OCI-LY7 (cell line): ENCODE results near the gene HS2ST1. TPM values are rescaled to one million over a fixed set of nuclear protein-coding genes. Genes with fewer than 3 reads are reported as not detected.

Experiments
- BruUV-seq: library from RNA; stranded (reverse); fragments of 400-500 nt; replicated peaks from 2 replicates; lab custom pipeline; 2021; lab: Mats Ljungman, UMichigan
- CTCF ChIA-PET: fragments of 300-600 bp; sonication (Branson Sonifier 250); formaldehyde crosslinking; loops from one replicate; lab custom pipeline; 2022; ENCODE audit warnings: antibody characterized with exemption; ENCODE audit not compliant: unreplicated experiment; lab: Charles Lee
- POLR2A ChIA-PET: fragments of 300-600 bp; sonication (Branson Sonifier 250); formaldehyde crosslinking; loops from one replicate; lab custom pipeline; 2022; ENCODE audit warnings: antibody characterized with exemption; lab: Charles Lee
- DNase-seq: peaks from one replicate; pipeline ENCODE4 v3.0.0-alpha.2; 2015; ENCODE audit warnings: low spot score
- H2AFZ ChIP-seq: fragments of 200-600 bp; sonication (generic), shearing (Covaris generic); 2 replicates; pipeline ENCODE4 v1.6.1; 2014; ENCODE audit warnings: mild to moderate bottlenecking, antibody characterized with exemption, low read length, moderate library complexity
- H3K27ac ChIP-seq: fragments of 200-600 bp; sonication (generic); 2 replicates; pipeline ENCODE4 v1.5.1; 2014; ENCODE audit warnings: mixed run types, low read depth, mild to moderate bottlenecking, moderate library complexity, low read length, inconsistent platforms; ENCODE audit not compliant: poor library complexity, severe bottlenecking
- H3K36me3 ChIP-seq: fragments of 200-600 bp; sonication (generic); 2 replicates; pipeline ENCODE4 v1.6.1; 2014; ENCODE audit warnings: mild to moderate bottlenecking, antibody characterized with exemption, low read length, moderate library complexity, mixed read lengths; ENCODE audit not compliant: insufficient read depth
- H3K4me1 ChIP-seq: fragments of 200-600 bp; sonication (generic); 2 replicates; pipeline ENCODE4 v1.5.1; 2014; ENCODE audit warnings: mild to moderate bottlenecking, low read length; ENCODE audit not compliant: insufficient read depth, poor library complexity, severe bottlenecking
- H3K4me2 ChIP-seq: fragments of 200-600 bp; sonication (generic); 2 replicates; pipeline ENCODE4 v1.6.1; 2014; ENCODE audit warnings: mild to moderate bottlenecking, low read length
- H3K4me3 ChIP-seq: fragments of 200-600 bp; sonication (generic); 2 replicates; pipeline ENCODE4 v1.5.1; 2014; ENCODE audit warnings: mild to moderate bottlenecking, low read depth, low read length; ENCODE audit not compliant: poor library complexity, severe bottlenecking
- H3K79me2 ChIP-seq: fragments of 200-600 bp; sonication (generic); 2 replicates; pipeline ENCODE4 v1.6.1; 2016; ENCODE audit warnings: low read depth, mild to moderate bottlenecking, low read length, moderate library complexity, mixed read lengths; ENCODE audit not compliant: insufficient read depth
- H3K9me2 ChIP-seq: fragments of 200-600 bp; sonication (generic); 2 replicates; pipeline ENCODE4 v1.6.1; 2016; ENCODE audit warnings: mild to moderate bottlenecking, low read length, mixed read lengths; ENCODE audit not compliant: insufficient read depth
- H3K9me3 ChIP-seq: fragments of 200-600 bp; sonication (generic); 2 replicates; pipeline ENCODE4 v1.6.1; 2014; ENCODE audit warnings: mild to moderate bottlenecking, mixed run types, low read length, mixed read lengths
- H4K20me1 ChIP-seq: fragments of 200-600 bp; sonication (generic); 2 replicates; pipeline ENCODE4 v1.6.1; 2014; ENCODE audit warnings: mild to moderate bottlenecking, antibody characterized with exemption, low read length, moderate library complexity, mixed read lengths; ENCODE audit not compliant: insufficient read depth
- EZH2phosphoT487 ChIP-seq: fragments of 200-600 bp; sonication (generic); IDR thresholded peaks from 2 replicates; pipeline ENCODE4 v1.6.1; 2018; ENCODE audit warnings: low read depth, borderline replicate concordance, mild to moderate bottlenecking, mixed run types, antibody characterized with exemption, low read length, moderate library complexity, mixed read lengths
- intact Hi-C: fragments of 100-400 bp; cut with micrococcal nuclease; formaldehyde crosslinking; loops from one replicate; pipeline ENCODE4 v1.10.0; 2022; ENCODE audit not compliant: unreplicated experiment
- total RNA-seq, 2 experiments: library from RNA; depleted of rRNA in 1 of 2; stranded (reverse); fragments of >200 nt in 1 of 2; shearing (Covaris generic) in 1 of 2; gene quantifications; 2 replicates each; pipeline ENCODE4 v1.2.3, GENCODE V29; 2014 to 2022
- TF ChIP-seq, protein P1 (sequence below): fragments of 200-600 bp; sonication (generic); conservative IDR thresholded peaks from 2 replicates; pipeline ENCODE4 v1.5.1; 2014; ENCODE audit warnings: mild to moderate bottlenecking, antibody characterized with exemption, low read length, moderate library complexity, mixed read lengths

Gene HS2ST1
- total RNA-seq, 2 experiments from 2014 or later: 20.9 to 63.7 TPM

DNA sequence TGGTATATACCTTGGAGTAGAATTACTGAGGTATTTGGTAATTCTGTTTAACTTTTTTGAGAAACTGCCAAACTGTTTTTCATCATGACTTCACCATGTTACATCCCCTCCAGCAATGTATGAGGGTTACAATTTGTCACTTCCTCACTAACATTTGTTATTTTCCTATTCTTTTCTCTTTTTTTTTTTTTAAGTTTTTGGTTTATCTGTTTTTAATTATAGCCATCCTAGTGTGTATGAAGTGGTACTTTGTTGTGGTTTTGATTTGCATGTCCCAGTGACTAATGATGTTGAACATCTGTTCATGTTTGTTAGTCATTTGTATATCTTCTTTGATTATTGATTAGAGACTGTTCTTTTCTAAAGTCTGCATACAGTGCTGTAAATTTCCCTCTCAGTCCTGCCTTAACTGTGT, 147.3 kb downstream of the HS2ST1 start:
- CTCF ChIA-PET: no interaction called here
- Histone ChIP-seq H4K20me1 (no peaks in the 10 kb centered on the region), H3K4me3 (peak overlapping the region; percentile 29), H2AFZ (no peak overlapping the region), H3K4me2 (peak overlapping the region; percentile 41), H3K27ac (peak overlapping the region; percentile 98), H3K36me3 (peaks cover 71% of the 10 kb centered on the region), H3K79me2 (peaks cover 89% of the 10 kb centered on the region), H3K9me3 (peaks cover 73% of the 10 kb centered on the region), H3K4me1 (peaks cover 88% of the 10 kb centered on the region), H3K9me2 (no peaks in the 10 kb centered on the region)
- no TSS peak for BruUV-seq
- POLR2A ChIA-PET: no interaction called here
- intact Hi-C loops: no loop called here
- peak; percentile 58 for DNase-seq
- TF ChIP-seq, protein P1, sequence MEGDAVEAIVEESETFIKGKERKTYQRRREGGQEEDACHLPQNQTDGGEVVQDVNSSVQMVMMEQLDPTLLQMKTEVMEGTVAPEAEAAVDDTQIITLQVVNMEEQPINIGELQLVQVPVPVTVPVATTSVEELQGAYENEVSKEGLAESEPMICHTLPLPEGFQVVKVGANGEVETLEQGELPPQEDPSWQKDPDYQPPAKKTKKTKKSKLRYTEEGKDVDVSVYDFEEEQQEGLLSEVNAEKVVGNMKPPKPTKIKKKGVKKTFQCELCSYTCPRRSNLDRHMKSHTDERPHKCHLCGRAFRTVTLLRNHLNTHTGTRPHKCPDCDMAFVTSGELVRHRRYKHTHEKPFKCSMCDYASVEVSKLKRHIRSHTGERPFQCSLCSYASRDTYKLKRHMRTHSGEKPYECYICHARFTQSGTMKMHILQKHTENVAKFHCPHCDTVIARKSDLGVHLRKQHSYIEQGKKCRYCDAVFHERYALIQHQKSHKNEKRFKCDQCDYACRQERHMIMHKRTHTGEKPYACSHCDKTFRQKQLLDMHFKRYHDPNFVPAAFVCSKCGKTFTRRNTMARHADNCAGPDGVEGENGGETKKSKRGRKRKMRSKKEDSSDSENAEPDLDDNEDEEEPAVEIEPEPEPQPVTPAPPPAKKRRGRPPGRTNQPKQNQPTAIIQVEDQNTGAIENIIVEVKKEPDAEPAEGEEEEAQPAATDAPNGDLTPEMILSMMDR: no peak
- no peak for TF ChIP-seq EZH2phosphoT487

DNA sequence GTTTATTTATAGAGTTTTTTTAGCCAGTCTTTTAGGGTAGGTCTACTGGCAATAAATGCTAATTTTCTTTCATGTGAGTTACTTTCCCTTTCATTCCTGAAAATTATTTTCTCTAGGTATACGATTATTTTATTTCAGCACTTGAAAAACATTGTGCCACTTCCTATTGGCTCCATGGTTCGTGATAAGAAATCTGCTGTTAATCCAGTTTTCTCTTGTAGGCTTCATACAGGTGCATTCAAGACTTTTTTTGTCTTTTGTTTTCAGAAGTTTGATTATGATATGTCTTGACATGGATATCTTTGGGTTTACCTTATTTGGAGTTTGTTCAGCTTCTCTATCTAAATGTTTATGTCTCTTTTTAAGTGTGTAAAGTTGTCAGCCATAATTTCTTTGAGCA, 148.3 kb downstream of the HS2ST1 start:
- Histone ChIP-seq H2AFZ (no peak overlapping the region), H3K9me2 (no peaks in the 10 kb centered on the region), H3K79me2 (peaks cover 89% of the 10 kb centered on the region), H3K4me1 (peaks cover 82% of the 10 kb centered on the region), H3K4me2 (no peak overlapping the region), H4K20me1 (no peaks in the 10 kb centered on the region), H3K4me3 (peak overlapping the region; percentile 29), H3K27ac (peak overlapping the region; percentile 98), H3K36me3 (peaks cover 75% of the 10 kb centered on the region), H3K9me3 (peaks cover 74% of the 10 kb centered on the region)
- CTCF ChIA-PET: no interaction called here
- TSS peak; percentile 55 for BruUV-seq
- no peak for DNase-seq
- no peak for TF ChIP-seq EZH2phosphoT487
- TF ChIP-seq, protein P1: no peak
- intact Hi-C loops: no loop called here
- POLR2A ChIA-PET: interaction anchor here (0.8 to 3.2 kb wide), 5 partner anchors 10 to 147 kb away, joined by 3 to 13 read pairs (median 5); no protein-coding TSS in a partner anchor

DNA sequence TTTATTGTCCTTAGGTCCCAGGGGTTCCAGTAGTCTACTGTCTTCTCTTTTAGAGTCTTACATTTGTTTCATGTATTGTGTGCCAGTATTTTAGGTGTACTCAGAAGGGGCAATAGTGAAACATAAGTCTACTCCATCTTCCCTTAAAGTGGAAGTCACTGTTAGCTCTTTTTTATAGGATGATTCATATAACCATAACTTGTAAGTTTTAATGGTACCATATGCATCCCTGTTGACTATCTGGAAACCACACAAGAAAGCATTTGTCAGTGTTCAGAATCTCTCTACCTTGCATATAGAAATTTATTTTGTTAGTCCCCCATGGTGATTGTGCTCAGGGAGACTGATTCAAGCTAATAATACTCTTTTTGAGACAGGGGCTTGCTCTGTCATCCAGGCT, 149.9 kb downstream of the HS2ST1 start:
- Histone ChIP-seq H3K9me2 (no peaks in the 10 kb centered on the region), H3K36me3 (peaks cover 72% of the 10 kb centered on the region), H3K9me3 (peaks cover 66% of the 10 kb centered on the region), H3K27ac (peak overlapping the region; percentile 49), H3K4me2 (no peak overlapping the region), H2AFZ (no peak overlapping the region), H3K79me2 (peaks cover 91% of the 10 kb centered on the region), H3K4me3 (no peak overlapping the region), H3K4me1 (peaks cover 75% of the 10 kb centered on the region), H4K20me1 (no peaks in the 10 kb centered on the region)
- no TSS peak for BruUV-seq
- CTCF ChIA-PET: interaction anchor here (0.8 kb wide), 1 partner anchor 10 kb away, joined by 3 read pairs; no protein-coding TSS in a partner anchor
- POLR2A ChIA-PET: interaction anchor here (0.6 to 3.2 kb wide), 9 partner anchors 9 to 147 kb away, joined by 3 to 14 read pairs (median 3); no protein-coding TSS in a partner anchor
- no peak for DNase-seq
- no peak for TF ChIP-seq EZH2phosphoT487
- TF ChIP-seq, protein P1: no peak
- intact Hi-C loops: no loop called here
